GM23338 (cell line): ENCODE measurements around the gene FAM53A.

Experiments used
- CREB1 ChIP-seq: fragments of 250-450 bp; sonication (Bioruptor Pico); IDR thresholded peaks from 2 replicates; pipeline ENCODE4 v1.5.0; 2020; ENCODE audit warnings: low read depth, mild to moderate bottlenecking, moderate library complexity
- CTCF ChIP-seq, 2 experiments: fragments of 200-600 bp in 1 of 2; sonication (generic) in 1 of 2; conservative IDR thresholded peaks; 2 replicates each; pipeline versions ENCODE4 v1.5.1 to v1.6.1; 2016 to 2017; ENCODE audit warnings: antibody characterized with exemption in 2 of 2, low read depth in 2 of 2, mild to moderate bottlenecking in 2 of 2, moderate library complexity in 1 of 2
- EZH2 ChIP-seq: fragments of 200-600 bp; sonication (generic); IDR thresholded peaks from one replicate; pipeline ENCODE4 v1.8.0; 2017; ENCODE audit warnings: antibody characterized with exemption, mild to moderate bottlenecking, low read depth; ENCODE audit not compliant: unreplicated experiment
- EZH2phosphoT487 ChIP-seq: fragments of 200-600 bp; sonication (generic); IDR thresholded peaks from one replicate; pipeline ENCODE4 v1.8.1; 2018; ENCODE audit warnings: antibody characterized with exemption; ENCODE audit not compliant: unreplicated experiment
- JUNB ChIP-seq: IDR thresholded peaks from one replicate; pipeline ENCODE4 v1.6.1; 2016; ENCODE audit warnings: antibody characterized with exemption; ENCODE audit not compliant: unreplicated experiment
- NANOG ChIP-seq: IDR thresholded peaks from 2 replicates; pipeline ENCODE4 v1.6.1; 2016; ENCODE audit warnings: antibody characterized with exemption, borderline replicate concordance
- POLR2AphosphoS5 ChIP-seq: IDR thresholded peaks from 2 replicates; pipeline ENCODE4 v1.6.1; 2016; ENCODE audit warnings: antibody characterized with exemption, low read depth
- REST ChIP-seq: IDR thresholded peaks from one replicate; pipeline ENCODE4 v1.6.1; 2018; ENCODE audit warnings: antibody characterized with exemption; ENCODE audit not compliant: unreplicated experiment
- STAT1 ChIP-seq: IDR thresholded peaks from one replicate; pipeline ENCODE4 v1.6.1; 2016; ENCODE audit warnings: antibody characterized with exemption; ENCODE audit not compliant: unreplicated experiment
- ZNF331 ChIP-seq: fragments of 250-450 bp; sonication (Bioruptor Pico); IDR thresholded peaks from 2 replicates; pipeline ENCODE4 v1.5.0; 2020; ENCODE audit warnings: low read depth, mild to moderate bottlenecking, moderate library complexity
- TF ChIP-seq, protein P1 (sequence below): fragments of 250-450 bp; sonication (Bioruptor Pico); IDR thresholded peaks from 2 replicates; pipeline ENCODE4 v1.5.0; 2020; ENCODE audit warnings: mild to moderate bottlenecking, moderate library complexity

GRCh38 chr4:1658581-1658980 lies 25.5 kb downstream of the FAM53A start:
- no peak for TF ChIP-seq CTCF (conservative IDR thresholded peaks at IDR 0.05; ENCODE audit: low read depth in 2 of 2)
- TF ChIP-seq POLR2AphosphoS5, result no peak
- TF ChIP-seq EZH2, result no peak
- no peak for TF ChIP-seq REST
- no peak for TF ChIP-seq CREB1 (CRISPR knock-in tag)
- TF ChIP-seq JUNB, result no peak
- no peak for TF ChIP-seq ZNF331
- TF ChIP-seq STAT1, result no peak
- TF ChIP-seq NANOG, result no peak
- no peak for TF ChIP-seq EZH2phosphoT487
- TF ChIP-seq, protein P1, sequence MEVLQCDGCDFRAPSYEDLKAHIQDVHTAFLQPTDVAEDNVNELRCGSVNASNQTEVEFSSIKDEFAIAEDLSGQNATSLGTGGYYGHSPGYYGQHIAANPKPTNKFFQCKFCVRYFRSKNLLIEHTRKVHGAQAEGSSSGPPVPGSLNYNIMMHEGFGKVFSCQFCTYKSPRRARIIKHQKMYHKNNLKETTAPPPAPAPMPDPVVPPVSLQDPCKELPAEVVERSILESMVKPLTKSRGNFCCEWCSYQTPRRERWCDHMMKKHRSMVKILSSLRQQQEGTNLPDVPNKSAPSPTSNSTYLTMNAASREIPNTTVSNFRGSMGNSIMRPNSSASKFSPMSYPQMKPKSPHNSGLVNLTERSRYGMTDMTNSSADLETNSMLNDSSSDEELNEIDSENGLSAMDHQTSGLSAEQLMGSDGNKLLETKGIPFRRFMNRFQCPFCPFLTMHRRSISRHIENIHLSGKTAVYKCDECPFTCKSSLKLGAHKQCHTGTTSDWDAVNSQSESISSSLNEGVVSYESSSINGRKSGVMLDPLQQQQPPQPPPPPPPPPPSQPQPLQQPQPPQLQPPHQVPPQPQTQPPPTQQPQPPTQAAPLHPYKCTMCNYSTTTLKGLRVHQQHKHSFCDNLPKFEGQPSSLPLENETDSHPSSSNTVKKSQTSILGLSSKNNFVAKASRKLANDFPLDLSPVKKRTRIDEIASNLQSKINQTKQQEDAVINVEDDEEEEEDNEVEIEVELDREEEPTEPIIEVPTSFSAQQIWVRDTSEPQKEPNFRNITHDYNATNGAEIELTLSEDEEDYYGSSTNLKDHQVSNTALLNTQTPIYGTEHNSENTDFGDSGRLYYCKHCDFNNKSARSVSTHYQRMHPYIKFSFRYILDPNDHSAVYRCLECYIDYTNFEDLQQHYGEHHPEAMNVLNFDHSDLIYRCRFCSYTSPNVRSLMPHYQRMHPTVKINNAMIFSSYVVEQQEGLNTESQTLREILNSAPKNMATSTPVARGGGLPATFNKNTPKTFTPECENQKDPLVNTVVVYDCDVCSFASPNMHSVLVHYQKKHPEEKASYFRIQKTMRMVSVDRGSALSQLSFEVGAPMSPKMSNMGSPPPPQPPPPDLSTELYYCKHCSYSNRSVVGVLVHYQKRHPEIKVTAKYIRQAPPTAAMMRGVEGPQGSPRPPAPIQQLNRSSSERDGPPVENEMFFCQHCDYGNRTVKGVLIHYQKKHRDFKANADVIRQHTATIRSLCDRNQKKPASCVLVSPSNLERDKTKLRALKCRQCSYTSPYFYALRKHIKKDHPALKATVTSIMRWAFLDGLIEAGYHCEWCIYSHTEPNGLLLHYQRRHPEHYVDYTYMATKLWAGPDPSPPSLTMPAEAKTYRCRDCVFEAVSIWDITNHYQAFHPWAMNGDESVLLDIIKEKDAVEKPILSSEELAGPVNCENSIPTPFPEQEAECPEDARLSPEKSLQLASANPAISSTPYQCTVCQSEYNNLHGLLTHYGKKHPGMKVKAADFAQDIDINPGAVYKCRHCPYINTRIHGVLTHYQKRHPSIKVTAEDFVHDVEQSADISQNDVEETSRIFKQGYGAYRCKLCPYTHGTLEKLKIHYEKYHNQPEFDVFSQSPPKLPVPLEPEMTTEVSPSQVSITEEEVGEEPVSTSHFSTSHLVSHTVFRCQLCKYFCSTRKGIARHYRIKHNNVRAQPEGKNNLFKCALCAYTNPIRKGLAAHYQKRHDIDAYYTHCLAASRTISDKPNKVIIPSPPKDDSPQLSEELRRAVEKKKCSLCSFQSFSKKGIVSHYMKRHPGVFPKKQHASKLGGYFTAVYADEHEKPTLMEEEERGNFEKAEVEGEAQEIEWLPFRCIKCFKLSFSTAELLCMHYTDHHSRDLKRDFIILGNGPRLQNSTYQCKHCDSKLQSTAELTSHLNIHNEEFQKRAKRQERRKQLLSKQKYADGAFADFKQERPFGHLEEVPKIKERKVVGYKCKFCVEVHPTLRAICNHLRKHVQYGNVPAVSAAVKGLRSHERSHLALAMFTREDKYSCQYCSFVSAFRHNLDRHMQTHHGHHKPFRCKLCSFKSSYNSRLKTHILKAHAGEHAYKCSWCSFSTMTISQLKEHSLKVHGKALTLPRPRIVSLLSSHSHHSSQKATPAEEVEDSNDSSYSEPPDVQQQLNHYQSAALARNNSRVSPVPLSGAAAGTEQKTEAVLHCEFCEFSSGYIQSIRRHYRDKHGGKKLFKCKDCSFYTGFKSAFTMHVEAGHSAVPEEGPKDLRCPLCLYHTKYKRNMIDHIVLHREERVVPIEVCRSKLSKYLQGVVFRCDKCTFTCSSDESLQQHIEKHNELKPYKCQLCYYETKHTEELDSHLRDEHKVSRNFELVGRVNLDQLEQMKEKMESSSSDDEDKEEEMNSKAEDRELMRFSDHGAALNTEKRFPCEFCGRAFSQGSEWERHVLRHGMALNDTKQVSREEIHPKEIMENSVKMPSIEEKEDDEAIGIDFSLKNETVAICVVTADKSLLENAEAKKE (CRISPR knock-in tag), result no peak
